Aorta (tissue), 5 donors: ENCODE measurements around the gene CR2. TPM values are rescaled to one million over a fixed set of nuclear protein-coding genes. Genes with fewer than 3 reads are reported as not detected.
"Not testable (repeated sequence)": the region's sequence is repeated elsewhere in the genome, so short reads cannot be mapped to it uniquely, and the experiment has no call there.

Source experiments
- ATAC-seq: fragments of 200-7000 bp; cut with Tn5 transposase; one replicate; pipeline ENCODE4 v1.9.1; 2022; ENCODE audit warnings: moderate library complexity; ENCODE audit not compliant: low FRiP score
- DNase-seq, 2 donors: peaks; one replicate each; pipeline ENCODE4 v3.0.0-alpha.2; 2020
- H3K27ac ChIP-seq, 2 donors: one replicate each; pipeline ENCODE4 v1.5.1; 2013; ENCODE audit warnings: low read length in 2 of 2, mild to moderate bottlenecking in 2 of 2, moderate library complexity in 2 of 2, control low read depth in 1 of 2, inconsistent platforms in 1 of 2, low read depth in 1 of 2
- H3K27me3 ChIP-seq, 2 donors: one replicate each; pipeline ENCODE4 v1.6.1; 2013; ENCODE audit warnings: control low read depth in 1 of 2, low read length in 1 of 2, mild to moderate bottlenecking in 1 of 2, moderate library complexity in 1 of 2; ENCODE audit not compliant: insufficient read depth in 2 of 2, control insufficient read depth in 1 of 2
- H3K36me3 ChIP-seq, 2 donors: one replicate each; pipeline ENCODE4 v1.6.1; 2013; ENCODE audit warnings: control low read depth in 1 of 2, low read length in 1 of 2, mild to moderate bottlenecking in 1 of 2; ENCODE audit not compliant: insufficient read depth in 2 of 2, control insufficient read depth in 1 of 2
- H3K4me1 ChIP-seq, 2 donors: one replicate each; pipeline ENCODE4 v1.6.1; 2013; ENCODE audit warnings: low read length in 2 of 2, control low read depth in 1 of 2, mild to moderate bottlenecking in 1 of 2, moderate library complexity in 1 of 2; ENCODE audit not compliant: insufficient read depth in 2 of 2, control insufficient read depth in 1 of 2
- H3K4me3 ChIP-seq, 2 donors: one replicate each; pipeline ENCODE4 v1.5.1; 2013; ENCODE audit warnings: low read length in 2 of 2, control low read depth in 1 of 2, mild to moderate bottlenecking in 1 of 2
- H3K9me3 ChIP-seq: one replicate; pipeline ENCODE4 v1.6.1; 2013; ENCODE audit warnings: mild to moderate bottlenecking, low read length; ENCODE audit not compliant: control insufficient read depth
- WGBS, 2 donors: extraction: QIAGEN DNeasy Blood & Tissue Kit; methylation state at CpG; one replicate each; pipeline ENCODE4 v1.1.7; 2013; 5-methylcytosine and 5-hydroxymethylcytosine counted together
- intact Hi-C, 2 donors: fragments of 100-400 bp; cut with DNase I; formaldehyde crosslinking; loops; one replicate each; pipeline versions ENCODE4 v1.14.2 to v1.15.0; 2022
- polyA plus RNA-seq, 2 donors: library from polyadenylated mRNA; stranded (reverse); fragments of 200-250 nt; gene quantifications; one replicate each; pipeline ENCODE4 v1.2.3, GENCODE V29; 2013
- total RNA-seq, 2 donors: library from RNA; stranded (reverse); fragmentation: NEBNext Ultra II Directional; extraction: Animal tissue kit (Norgen Biotek cat#: 25700); gene quantifications; one replicate each; pipeline ENCODE4 v1.2.1, GENCODE V29; 2021
- donor health status: healthy with polysubstance abuse.
- donor health status: Bipolar disorder and iron deficiency.
- donor health status: DM: no; HTN: no; CAD: no.
- donor health status: DM: no; HTN: no; CAD: no.
- donor health status: DM: yes; HTN: yes; CAD: no.

CR2 gene
- total and polyA plus RNA-seq, 4 donors = 0.13 to 0.58 (median 0.36) TPM; not detected in 1

DNA sequence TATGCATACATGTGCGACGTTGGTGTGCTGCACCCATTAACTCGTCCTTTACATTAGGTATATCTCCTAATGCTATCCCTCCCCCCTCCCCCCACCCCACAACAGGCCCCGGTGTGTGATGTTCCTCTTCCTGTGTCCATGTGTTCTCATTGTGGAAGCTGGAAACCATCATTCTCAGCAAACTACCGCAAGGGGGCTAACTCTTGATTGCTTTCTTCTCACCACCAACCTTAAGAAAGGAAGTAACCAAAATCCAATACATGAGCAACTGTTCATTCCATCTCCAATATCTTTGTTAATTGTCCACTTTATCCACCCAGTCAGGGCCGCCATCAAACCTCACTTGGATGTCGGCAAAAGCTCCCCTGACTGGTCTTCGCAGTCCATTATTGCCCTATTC lies 41.2 kb downstream of the CR2 start:
- ATAC-seq, H3K27ac ChIP-seq, DNase-seq, H3K36me3 ChIP-seq, H3K4me3 ChIP-seq, intact Hi-C loops, H3K27me3 ChIP-seq, H3K9me3 ChIP-seq, H3K4me1 ChIP-seq: not testable (repeated sequence)
- WGBS, 2 donors = 80 to 82% methylated on average over 8 of the region's 8 CpGs

DNA sequence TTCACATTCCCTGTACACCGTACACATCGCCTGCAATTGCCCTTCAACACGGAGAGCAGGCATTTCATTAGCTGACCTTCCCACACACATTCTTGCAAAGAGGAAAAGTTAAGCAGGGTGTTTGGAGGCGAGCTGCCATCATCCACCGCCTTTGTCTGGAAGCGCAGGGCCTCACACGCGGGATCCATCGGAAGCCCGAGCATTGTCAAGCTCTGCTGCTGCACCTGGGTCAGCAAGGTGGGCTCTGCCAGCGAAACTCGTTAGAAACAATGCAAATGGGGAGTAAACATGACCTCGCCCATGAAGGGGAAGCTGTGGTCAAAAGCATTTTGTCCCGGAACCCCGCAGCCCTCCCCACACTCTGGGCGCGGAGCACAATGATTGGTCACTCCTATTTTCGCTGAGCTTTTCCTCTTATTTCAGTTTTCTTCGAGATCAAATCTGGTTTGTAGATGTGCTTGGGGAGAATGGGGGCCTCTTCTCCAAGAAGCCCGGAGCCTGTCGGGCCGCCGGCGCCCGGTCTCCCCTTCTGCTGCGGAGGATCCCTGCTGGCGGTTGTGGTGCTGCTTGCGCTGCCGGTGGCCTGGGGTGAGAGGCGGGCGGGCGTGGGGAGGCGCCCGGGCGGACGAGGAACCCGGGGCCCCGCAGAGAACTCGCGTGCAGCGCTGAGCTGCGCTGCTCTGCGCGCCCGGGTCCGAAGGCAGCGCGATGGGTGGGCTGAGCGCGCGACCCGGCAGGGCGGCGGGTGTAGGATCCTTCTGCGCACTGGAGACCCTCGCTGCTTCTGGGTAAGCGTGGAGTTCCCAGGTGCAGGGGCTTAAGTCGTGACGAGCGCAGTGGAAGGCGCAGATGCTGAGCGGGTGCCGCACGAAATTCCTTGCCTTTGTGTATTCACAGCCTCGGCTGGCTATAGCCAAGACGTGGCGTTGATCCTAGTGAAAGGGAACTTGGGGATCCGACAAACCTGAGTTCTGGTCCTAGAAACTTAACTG lies 42.0 kb downstream of the CR2 start, which contains the start of gene CR1:
CR1 (plus strand) TSS at position 357 of the 992 bp plus-strand sequence; CDS start at position 468, 111 bp downstream.
- Histone ChIP-seq H3K27me3 (no peaks in the 10 kb centered on the region), H3K4me1 (no peaks in the 10 kb centered on the region), H3K36me3 (no peaks in the 10 kb centered on the region), H3K27ac (no peak within 1 kb of the TSS), H3K4me3 (peak within 1 kb of the TSS in 1 of 2 donors; percentile 1), H3K9me3 (peaks cover 1% of the 10 kb centered on the region)
- DNase-seq = peak; percentile 77
- intact Hi-C loops = no loop called here
- ATAC-seq = peak; percentile 58
- 4% methylated on average over 64 to 68 of the region's 68 CpGs for WGBS, 2 donors

DNA sequence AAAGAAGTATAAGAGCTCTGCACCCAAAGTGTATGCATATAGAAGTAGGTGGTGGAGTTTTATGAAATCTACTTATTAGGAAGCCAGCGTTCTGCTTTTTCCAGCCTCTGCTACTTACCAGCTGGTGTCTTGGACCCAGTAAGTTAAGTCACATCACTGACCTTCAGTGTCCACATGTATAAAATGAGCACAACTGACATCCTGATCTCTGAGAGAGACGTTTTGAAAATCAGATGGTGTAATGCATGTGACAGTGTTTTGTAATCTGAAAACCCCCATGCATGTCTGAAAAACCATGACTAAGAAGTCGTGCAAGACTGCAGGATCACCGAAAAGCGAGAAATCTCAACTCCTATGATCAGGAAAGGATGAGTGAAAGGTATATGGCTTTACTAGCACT lies 43.8 kb downstream of the CR2 start:
- no peaks in the 10 kb centered on the region for H3K4me1 ChIP-seq
- ATAC-seq (no peak), DNase-seq (no peak)
- no peaks in the 10 kb centered on the region for H3K36me3 ChIP-seq
- no peak overlapping the region for H3K27ac ChIP-seq
- H3K4me3 ChIP-seq = no peak overlapping the region
- WGBS, 2 donors = 58 to 61% methylated on average over 5 of the region's 5 CpGs
- intact Hi-C loops = no loop called here
- H3K9me3 ChIP-seq = no peaks in the 10 kb centered on the region
- no peaks in the 10 kb centered on the region for H3K27me3 ChIP-seq

DNA sequence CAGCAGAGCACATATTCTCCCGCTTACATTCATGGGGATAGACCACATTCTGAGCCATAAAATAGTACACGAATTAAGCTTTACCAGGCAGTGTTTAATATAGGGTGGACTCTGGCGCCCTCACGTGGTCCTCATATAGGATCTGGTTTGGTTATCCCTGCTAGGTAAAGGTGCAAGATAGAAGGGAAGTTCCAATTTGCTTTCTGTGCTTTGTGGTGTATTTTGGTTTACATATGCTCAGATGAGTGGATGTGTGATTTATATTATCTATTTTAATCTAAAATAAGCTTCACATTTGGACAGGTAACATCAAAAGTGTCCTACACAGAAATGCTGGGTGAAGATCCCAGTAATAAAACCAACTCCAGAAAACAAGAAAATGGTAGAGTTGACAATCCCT lies 45.4 kb downstream of the CR2 start:
- intact Hi-C loops = no loop called here
- Histone ChIP-seq H3K4me3 (no peak overlapping the region), H3K4me1 (no peaks in the 10 kb centered on the region), H3K9me3 (no peaks in the 10 kb centered on the region), H3K36me3 (no peaks in the 10 kb centered on the region), H3K27me3 (no peaks in the 10 kb centered on the region), H3K27ac (no peak overlapping the region)
- peak; percentile 71 to 75 for DNase-seq
- 0 to 1% methylated on average over 4 of the region's 4 CpGs for WGBS, 2 donors
- ATAC-seq = no peak

DNA sequence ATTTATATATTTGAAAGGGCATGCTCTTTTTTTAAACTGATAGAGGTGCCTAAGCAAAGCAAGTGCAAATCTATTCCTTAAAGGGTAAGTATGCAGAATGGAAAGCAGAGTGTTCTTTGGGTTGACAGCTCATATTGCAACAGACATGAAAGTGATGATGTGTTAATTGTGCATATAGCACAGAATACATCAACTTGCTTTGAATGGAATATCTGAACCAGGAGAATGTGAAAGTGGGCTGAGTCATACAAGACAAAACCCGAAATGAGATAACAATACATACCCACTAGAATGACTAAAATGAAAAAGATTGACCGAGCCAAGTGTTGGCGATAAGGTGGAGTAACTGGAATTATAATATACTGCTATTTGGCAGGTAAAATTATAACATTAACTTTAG lies 46.2 kb downstream of the CR2 start:
- intact Hi-C loops = no loop called here
- no peak overlapping the region for H3K4me3 ChIP-seq
- no peaks in the 10 kb centered on the region for H3K36me3 ChIP-seq
- no peaks in the 10 kb centered on the region for H3K4me1 ChIP-seq
- DNase-seq = no peak
- no peaks in the 10 kb centered on the region for H3K9me3 ChIP-seq
- H3K27me3 ChIP-seq = no peaks in the 10 kb centered on the region
- no peak overlapping the region for H3K27ac ChIP-seq
- WGBS, 2 donors = 70 to 71% methylated on average over 3 of the region's 3 CpGs
- ATAC-seq = no peak

DNA sequence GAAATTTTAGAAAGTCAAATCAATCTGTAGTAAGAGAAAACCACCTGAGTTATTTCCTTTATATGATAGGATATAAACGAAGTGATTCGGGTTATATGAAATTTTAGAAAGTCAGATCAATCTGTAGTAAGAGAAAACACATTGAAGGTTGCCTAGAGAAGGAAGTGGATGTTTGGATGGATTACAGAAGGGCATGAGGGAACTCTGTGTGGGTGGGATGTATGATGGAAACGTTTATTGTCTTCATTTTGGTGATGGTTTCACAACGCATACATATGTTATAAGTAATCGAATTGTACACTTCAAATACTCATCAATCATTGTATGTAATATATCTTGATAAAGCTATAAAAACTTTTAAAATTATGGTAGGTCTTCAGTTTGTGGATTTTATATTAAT lies 46.9 kb downstream of the CR2 start:
- intact Hi-C loops = no loop called here
- WGBS, 2 donors = 57 to 58% methylated on average over 5 of the region's 5 CpGs
- H3K27me3 ChIP-seq = no peaks in the 10 kb centered on the region

DNA sequence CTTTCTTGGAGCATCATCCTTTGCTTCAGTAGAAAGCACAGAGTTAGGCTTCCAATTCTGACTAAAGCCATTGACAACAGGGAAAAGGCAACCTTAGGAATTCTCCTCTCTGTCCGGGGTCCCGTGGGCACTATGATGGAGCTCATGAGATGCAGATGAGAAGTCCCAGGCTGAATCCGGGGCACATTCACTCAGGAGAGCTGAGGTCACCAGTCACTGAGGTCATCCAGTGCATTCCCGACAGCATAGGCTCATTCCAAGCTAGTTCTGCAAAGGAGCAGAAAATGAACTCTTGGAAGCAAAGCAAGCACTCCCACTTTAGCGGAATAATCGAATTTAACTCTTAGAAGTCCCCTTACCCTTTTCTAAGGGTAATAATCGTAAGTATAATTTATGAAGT lies 48.6 kb downstream of the CR2 start:
- Histone ChIP-seq H3K27ac (no peak overlapping the region), H3K4me1 (no peaks in the 10 kb centered on the region), H3K9me3 (no peaks in the 10 kb centered on the region), H3K4me3 (no peak overlapping the region), H3K27me3 (no peaks in the 10 kb centered on the region), H3K36me3 (no peaks in the 10 kb centered on the region)
- intact Hi-C loops = no loop called here
- no peak for DNase-seq
- ATAC-seq = no peak
- 45% methylated on average over 7 of the region's 7 CpGs for WGBS, 2 donors

More for the DNA sequence above, 46.9 kb downstream of the CR2 start:
- Histone ChIP-seq H3K9me3 (no peaks in the 10 kb centered on the region), H3K36me3 (no peaks in the 10 kb centered on the region), H3K27ac (no peak overlapping the region), H3K4me1 (no peaks in the 10 kb centered on the region), H3K4me3 (no peak overlapping the region)
- DNase-seq = no peak
- no peak for ATAC-seq

DNA sequence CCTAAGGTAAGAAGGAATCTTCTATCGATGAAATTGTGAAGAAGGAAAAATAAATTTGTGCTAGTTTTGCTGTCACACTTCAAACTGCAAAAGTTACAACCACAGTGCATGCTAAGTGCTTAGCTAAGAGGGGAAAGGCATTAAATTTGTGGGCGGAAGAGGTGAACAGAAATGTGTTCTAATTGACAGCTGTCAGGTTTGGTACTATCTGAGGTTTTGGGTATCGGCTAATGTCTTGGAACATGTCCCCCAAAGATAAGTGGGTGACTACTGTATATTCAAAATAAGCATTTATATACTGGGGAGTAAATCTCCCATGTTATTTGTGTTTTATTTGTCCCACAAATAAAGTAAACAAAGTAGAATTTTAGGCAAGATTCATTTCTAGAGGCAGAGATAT lies 49.8 kb downstream of the CR2 start:
- no peak overlapping the region for H3K4me3 ChIP-seq
- ATAC-seq = no peak
- no peaks in the 10 kb centered on the region for H3K36me3 ChIP-seq
- WGBS, 2 donors = 87 to 92% methylated on average over 3 of the region's 3 CpGs
- H3K9me3 ChIP-seq = no peaks in the 10 kb centered on the region
- H3K27ac ChIP-seq = no peak overlapping the region
- no peaks in the 10 kb centered on the region for H3K27me3 ChIP-seq
- no peak for DNase-seq
- no peaks in the 10 kb centered on the region for H3K4me1 ChIP-seq
- intact Hi-C loops = no loop called here

DNA sequence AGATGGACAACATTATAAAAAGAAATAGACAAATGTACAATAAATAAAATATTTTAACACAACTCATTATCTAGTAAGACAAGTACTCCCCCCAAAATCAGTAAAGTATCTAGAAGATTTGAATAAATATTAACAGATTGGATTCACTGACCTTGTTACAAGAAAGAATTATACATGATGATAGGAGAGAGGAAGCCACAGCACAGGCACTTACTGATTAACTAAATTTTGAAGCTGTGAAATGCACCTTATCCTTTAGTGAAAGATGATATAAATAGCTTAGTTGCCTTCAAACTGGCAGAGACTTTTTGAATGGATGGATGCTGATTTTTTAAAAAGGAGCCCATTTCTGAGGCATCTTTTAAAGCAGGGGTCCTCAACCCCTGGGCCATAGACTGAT lies 50.3 kb downstream of the CR2 start:
- H3K4me1 ChIP-seq = no peaks in the 10 kb centered on the region
- no peaks in the 10 kb centered on the region for H3K9me3 ChIP-seq
- H3K36me3 ChIP-seq = no peaks in the 10 kb centered on the region
- H3K27me3 ChIP-seq = no peaks in the 10 kb centered on the region
- ATAC-seq (no peak), DNase-seq (no peak)
- H3K4me3 ChIP-seq = no peak overlapping the region
- H3K27ac ChIP-seq = no peak overlapping the region
- intact Hi-C loops = no loop called here
